OCI-LY1 (cell line): ENCODE measurements around the gene UCHL5.

Source experiments
- H2AFZ ChIP-seq: fragments of 200-600 bp; sonication (generic), shearing (Covaris generic); 2 replicates; pipeline ENCODE4 v1.6.0; 2014; ENCODE audit warnings: antibody characterized with exemption, mild to moderate bottlenecking, low read length
- H3F3A ChIP-seq: fragments of 200-600 bp; sonication (generic), shearing (Covaris generic); 2 replicates; pipeline ENCODE4 v1.6.0; 2014; ENCODE audit warnings: mild to moderate bottlenecking, antibody characterized with exemption, low read length, moderate library complexity; ENCODE audit not compliant: insufficient read depth
- H3K27ac ChIP-seq: fragments of 200-600 bp; sonication (generic); 2 replicates; pipeline ENCODE4 v1.5.1; 2014; ENCODE audit warnings: low read length, mixed run types, mild to moderate bottlenecking, low read depth; ENCODE audit not compliant: poor library complexity, severe bottlenecking
- H3K27me3 ChIP-seq: fragments of 200-600 bp; sonication (generic); 2 replicates; pipeline ENCODE4 v1.6.0; 2014; ENCODE audit warnings: antibody characterized with exemption, mild to moderate bottlenecking, low read length, moderate library complexity; ENCODE audit not compliant: insufficient read depth
- H3K36me3 ChIP-seq: fragments of 200-600 bp; sonication (generic); 2 replicates; pipeline ENCODE4 v1.6.1; 2014; ENCODE audit warnings: mild to moderate bottlenecking, antibody characterized with exemption, low read length, moderate library complexity, mixed read lengths; ENCODE audit not compliant: insufficient read depth
- H3K4me1 ChIP-seq: fragments of 200-600 bp; sonication (generic); 2 replicates; pipeline ENCODE4 v1.5.1; 2014; ENCODE audit warnings: mild to moderate bottlenecking, low read length, moderate library complexity; ENCODE audit not compliant: insufficient read depth, severe bottlenecking
- H3K4me2 ChIP-seq: fragments of 200-600 bp; sonication (generic), shearing (Covaris generic); 2 replicates; pipeline ENCODE4 v1.6.1; 2014; ENCODE audit warnings: low read length
- H3K4me3 ChIP-seq: fragments of 200-600 bp; sonication (generic); 2 replicates; pipeline ENCODE4 v1.5.1; 2014; ENCODE audit warnings: low read length, low read depth, mild to moderate bottlenecking, mixed read lengths; ENCODE audit not compliant: poor library complexity, severe bottlenecking
- H3K79me2 ChIP-seq: fragments of 200-600 bp; shearing (Covaris generic); 2 replicates; pipeline ENCODE4 v1.6.1; 2016; ENCODE audit warnings: mixed run types, low read length, mixed read lengths; ENCODE audit not compliant: insufficient read depth
- H3K9ac ChIP-seq: fragments of 200-600 bp; sonication (generic), shearing (Covaris generic); 2 replicates; pipeline ENCODE4 v1.6.1; 2014; ENCODE audit warnings: mild to moderate bottlenecking, low read length, mixed read lengths
- H3K9me2 ChIP-seq: fragments of 200-600 bp; sonication (generic), shearing (Covaris generic); 2 replicates; pipeline ENCODE4 v1.6.1; 2014; ENCODE audit warnings: low read depth, mild to moderate bottlenecking, low read length, mixed read lengths
- H3K9me3 ChIP-seq: fragments of 200-600 bp; shearing (Covaris generic); 2 replicates; pipeline ENCODE4 v1.6.1; 2014; ENCODE audit warnings: low read length, mixed read lengths
- H4K20me1 ChIP-seq: fragments of 200-600 bp; sonication (generic), shearing (Covaris generic); 2 replicates; pipeline ENCODE4 v1.6.0; 2016; ENCODE audit warnings: mild to moderate bottlenecking, low read length; ENCODE audit not compliant: insufficient read depth
- CTCF ChIP-seq: fragments of 200-600 bp; sonication (generic), shearing (Covaris generic); IDR thresholded peaks from 2 replicates; pipeline ENCODE4 v1.5.1; 2017; ENCODE audit warnings: mild to moderate bottlenecking, antibody characterized with exemption, low read length, moderate library complexity, mixed read lengths
- EZH2 ChIP-seq: fragments of 200-600 bp; sonication (generic), shearing (Covaris generic); IDR thresholded peaks from 2 replicates; pipeline ENCODE4 v1.8.0; 2017; ENCODE audit warnings: borderline replicate concordance, mixed run types, mild to moderate bottlenecking, antibody characterized with exemption, low read length, moderate library complexity, mixed read lengths

The UCHL5 gene

GRCh38 chr1:193068013-193068412 is 8.9 kb upstream of the UCHL5 start:
- Histone ChIP-seq H3K4me2 (no peak overlapping the region), H3K9me3 (no peaks in the 10 kb centered on the region), H3K4me1 (peaks cover 51% of the 10 kb centered on the region), H3K27ac (peak overlapping the region; percentile 13), H2AFZ (no peak overlapping the region), H3K79me2 (peaks cover 65% of the 10 kb centered on the region), H3F3A (no peaks in the 10 kb centered on the region), H3K9ac (no peak overlapping the region), H3K36me3 (peaks cover 20% of the 10 kb centered on the region), H3K4me3 (no peak overlapping the region), H3K9me2 (no peaks in the 10 kb centered on the region), H4K20me1 (no peaks in the 10 kb centered on the region), H3K27me3 (no peaks in the 10 kb centered on the region)
- no peak for TF ChIP-seq CTCF
- no peak for TF ChIP-seq EZH2

GRCh38 chr1:193066606-193067005 is 7.4 kb upstream of the UCHL5 start:
- peak overlapping the region; percentile 56 for H3K4me2 ChIP-seq
- H3K36me3 ChIP-seq = peaks cover 20% of the 10 kb centered on the region
- H3K27me3 ChIP-seq = no peaks in the 10 kb centered on the region
- H2AFZ ChIP-seq = no peak overlapping the region
- H3K9me2 ChIP-seq = no peaks in the 10 kb centered on the region
- peaks cover 51% of the 10 kb centered on the region for H3K4me1 ChIP-seq
- H3K4me3 ChIP-seq = peak overlapping the region; percentile 29
- H3K79me2 ChIP-seq = peaks cover 68% of the 10 kb centered on the region
- peak overlapping the region; percentile 1 for H3K27ac ChIP-seq
- H3K9ac ChIP-seq = peak overlapping the region; percentile 49; the same call in 1 of the 2 replicates
- H4K20me1 ChIP-seq = no peaks in the 10 kb centered on the region
- no peaks in the 10 kb centered on the region for H3F3A ChIP-seq
- no peaks in the 10 kb centered on the region for H3K9me3 ChIP-seq
- TF ChIP-seq EZH2 = no peak

- Histone ChIP-seq H3K36me3 (peaks cover 15% of the 10 kb centered on the region), H3F3A (no peaks in the 10 kb centered on the region), H3K27me3 (no peaks in the 10 kb centered on the region), H2AFZ (no peak overlapping the region), H3K9ac (peak overlapping the region; percentile 49; the same call in 1 of the 2 replicates), H3K4me1 (peaks cover 54% of the 10 kb centered on the region), H4K20me1 (no peaks in the 10 kb centered on the region), H3K27ac (peak overlapping the region; percentile 1), H3K9me3 (no peaks in the 10 kb centered on the region), H3K9me2 (no peaks in the 10 kb centered on the region), H3K4me2 (peak overlapping the region; percentile 56; the same call in 1 of the 2 replicates), H3K4me3 (peak overlapping the region; percentile 29), H3K79me2 (peaks cover 70% of the 10 kb centered on the region)
- TF ChIP-seq CTCF (no peak), EZH2 (no peak)
These were observed 6.8 kb upstream of the UCHL5 start for GRCh38 chr1:193065954-193066353.
